KMS-11 (cell line): ENCODE measurements around the gene DUS1L.

Experiments used
- H2AFZ ChIP-seq: fragments of 200-600 bp; sonication (generic); 2 replicates; pipeline ENCODE4 v1.6.1; 2016; ENCODE audit warnings: antibody characterized with exemption, mixed run types, low read depth
- H3K27ac ChIP-seq: fragments of 200-600 bp; sonication (generic); 2 replicates; pipeline ENCODE4 v1.6.1; 2016; ENCODE audit warnings: mild to moderate bottlenecking, mixed run types
- H3K27me3 ChIP-seq: fragments of 200-600 bp; sonication (generic); 2 replicates; pipeline ENCODE4 v1.6.1; 2017; ENCODE audit warnings: mild to moderate bottlenecking, low read depth, mixed run types, moderate library complexity; ENCODE audit not compliant: insufficient read depth
- H3K36me3 ChIP-seq: fragments of 200-600 bp; sonication (generic); 2 replicates; pipeline ENCODE4 v1.6.1; 2017; ENCODE audit warnings: mild to moderate bottlenecking, mixed run types; ENCODE audit not compliant: insufficient read depth
- H3K4me1 ChIP-seq: fragments of 200-600 bp; sonication (generic); 2 replicates; pipeline ENCODE4 v1.6.1; 2016; ENCODE audit warnings: mild to moderate bottlenecking, low read depth, mixed run types; ENCODE audit not compliant: poor library complexity, severe bottlenecking
- H3K4me2 ChIP-seq: fragments of 200-600 bp; sonication (generic); 2 replicates; pipeline ENCODE4 v1.7.0; 2016; ENCODE audit warnings: mild to moderate bottlenecking, mixed run types
- H3K4me3 ChIP-seq: fragments of 200-600 bp; sonication (generic); IDR thresholded peaks from 2 replicates; pipeline ENCODE4 v1.6.1; 2017; ENCODE audit warnings: low read depth, low read length, mixed read lengths; ENCODE audit not compliant: insufficient read depth
- H3K79me2 ChIP-seq: fragments of 200-600 bp; sonication (generic); 2 replicates; pipeline ENCODE4 v1.6.1; 2016; ENCODE audit warnings: low read depth, mixed run types; ENCODE audit not compliant: insufficient read depth
- H3K9ac ChIP-seq: fragments of 200-600 bp; sonication (generic); 2 replicates; pipeline ENCODE4 v1.6.1; 2016; ENCODE audit warnings: mild to moderate bottlenecking, mixed run types
- H4K20me1 ChIP-seq: fragments of 200-600 bp; sonication (generic); 2 replicates; pipeline ENCODE4 v1.6.1; 2016; ENCODE audit warnings: mild to moderate bottlenecking, mixed run types; ENCODE audit not compliant: insufficient read depth
- TF ChIP-seq, protein P1 (sequence below): fragments of 200-600 bp; sonication (generic); conservative IDR thresholded peaks from 2 replicates; pipeline ENCODE4 v1.6.1; 2017; ENCODE audit warnings: low read depth, mild to moderate bottlenecking, antibody characterized with exemption, low read length, moderate library complexity, mixed read lengths

DUS1L gene

DNA sequence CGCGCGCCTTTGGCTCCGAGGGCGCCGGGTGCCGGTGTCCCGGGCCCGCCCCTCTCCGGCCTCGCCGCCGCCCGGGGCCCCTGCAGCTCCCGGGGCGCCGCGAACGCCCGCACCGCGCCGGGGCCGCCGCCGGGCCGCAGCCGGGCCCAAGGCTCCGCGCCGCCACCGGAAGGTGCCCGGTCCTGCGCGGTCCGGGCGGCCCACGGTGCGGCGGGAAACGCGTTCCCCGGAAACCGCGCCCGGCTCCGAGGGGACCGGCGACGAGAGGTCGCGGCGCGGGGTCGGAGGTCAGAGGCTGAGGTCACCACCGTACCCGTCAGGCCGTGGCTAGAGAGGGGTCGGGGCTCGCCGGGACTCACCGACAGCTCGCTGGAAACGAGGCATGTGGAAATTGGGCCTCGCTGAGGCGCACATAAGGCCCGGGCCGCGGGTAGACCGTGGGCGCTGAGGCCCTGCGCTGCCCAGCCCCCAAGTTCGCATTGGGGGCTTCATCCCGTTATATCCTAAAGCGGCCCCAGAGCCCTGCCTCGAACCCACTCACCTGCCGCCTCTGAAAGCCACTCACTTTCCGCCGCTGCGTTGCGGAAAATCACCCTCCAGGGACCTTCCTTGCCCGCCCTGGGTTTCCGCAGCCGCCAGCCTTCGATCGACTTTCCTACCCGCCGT is at the start of gene DUS1L:
Gene DUS1L, minus strand, starts transcription at position 167 of the 666 bp plus-strand sequence. CDS start 745 bp downstream, outside the sequence.
- H3K4me1 ChIP-seq: peaks cover 14% of the 10 kb centered on the region
- H3K79me2 ChIP-seq: peaks cover 13% of the 10 kb centered on the region
- peak within 1 kb of the TSS; percentile 62 for H2AFZ ChIP-seq
- peaks cover 6% of the 10 kb centered on the region for H3K36me3 ChIP-seq
- peak within 1 kb of the TSS; percentile 98 for H3K4me2 ChIP-seq
- H3K27me3 ChIP-seq: no peaks in the 10 kb centered on the region; the same call in 1 of the 2 replicates
- no peaks in the 10 kb centered on the region for H4K20me1 ChIP-seq
- TF ChIP-seq, protein P1, sequence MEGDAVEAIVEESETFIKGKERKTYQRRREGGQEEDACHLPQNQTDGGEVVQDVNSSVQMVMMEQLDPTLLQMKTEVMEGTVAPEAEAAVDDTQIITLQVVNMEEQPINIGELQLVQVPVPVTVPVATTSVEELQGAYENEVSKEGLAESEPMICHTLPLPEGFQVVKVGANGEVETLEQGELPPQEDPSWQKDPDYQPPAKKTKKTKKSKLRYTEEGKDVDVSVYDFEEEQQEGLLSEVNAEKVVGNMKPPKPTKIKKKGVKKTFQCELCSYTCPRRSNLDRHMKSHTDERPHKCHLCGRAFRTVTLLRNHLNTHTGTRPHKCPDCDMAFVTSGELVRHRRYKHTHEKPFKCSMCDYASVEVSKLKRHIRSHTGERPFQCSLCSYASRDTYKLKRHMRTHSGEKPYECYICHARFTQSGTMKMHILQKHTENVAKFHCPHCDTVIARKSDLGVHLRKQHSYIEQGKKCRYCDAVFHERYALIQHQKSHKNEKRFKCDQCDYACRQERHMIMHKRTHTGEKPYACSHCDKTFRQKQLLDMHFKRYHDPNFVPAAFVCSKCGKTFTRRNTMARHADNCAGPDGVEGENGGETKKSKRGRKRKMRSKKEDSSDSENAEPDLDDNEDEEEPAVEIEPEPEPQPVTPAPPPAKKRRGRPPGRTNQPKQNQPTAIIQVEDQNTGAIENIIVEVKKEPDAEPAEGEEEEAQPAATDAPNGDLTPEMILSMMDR: no peak
- H3K4me3 ChIP-seq: no peak within 1 kb of the TSS
- peak within 1 kb of the TSS; percentile 85 for H3K9ac ChIP-seq
- peak within 1 kb of the TSS; percentile 46 for H3K27ac ChIP-seq

DNA sequence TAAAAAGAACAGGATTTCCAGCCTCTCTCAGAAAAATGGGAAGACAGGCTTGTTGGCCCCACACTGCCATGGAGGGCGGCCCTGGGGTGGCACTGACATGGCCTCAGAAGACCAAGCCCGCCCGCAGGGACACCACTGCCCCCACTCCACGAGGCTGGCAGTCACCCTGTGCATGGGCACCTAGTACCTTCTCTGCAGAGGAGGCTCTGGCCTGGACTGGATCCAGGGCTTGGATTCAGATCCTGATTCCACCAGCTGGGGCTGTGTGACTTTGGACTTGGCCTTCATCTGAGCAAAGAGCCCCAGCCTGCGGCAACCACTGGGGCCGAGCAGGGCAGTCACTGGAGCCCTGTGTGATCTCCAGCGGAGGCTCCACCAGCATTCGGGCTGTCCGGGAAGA is 49.3 kb upstream of the DUS1L start:
- Histone ChIP-seq H3K36me3 (no peaks in the 10 kb centered on the region), H3K4me3 (no peak overlapping the region), H3K4me2 (no peak overlapping the region), H4K20me1 (no peaks in the 10 kb centered on the region), H3K27ac (no peak overlapping the region), H3K9ac (no peak overlapping the region), H3K4me1 (no peaks in the 10 kb centered on the region), H2AFZ (no peak overlapping the region), H3K27me3 (no peaks in the 10 kb centered on the region), H3K79me2 (no peaks in the 10 kb centered on the region)
- TF ChIP-seq, protein P1: no peak

DNA sequence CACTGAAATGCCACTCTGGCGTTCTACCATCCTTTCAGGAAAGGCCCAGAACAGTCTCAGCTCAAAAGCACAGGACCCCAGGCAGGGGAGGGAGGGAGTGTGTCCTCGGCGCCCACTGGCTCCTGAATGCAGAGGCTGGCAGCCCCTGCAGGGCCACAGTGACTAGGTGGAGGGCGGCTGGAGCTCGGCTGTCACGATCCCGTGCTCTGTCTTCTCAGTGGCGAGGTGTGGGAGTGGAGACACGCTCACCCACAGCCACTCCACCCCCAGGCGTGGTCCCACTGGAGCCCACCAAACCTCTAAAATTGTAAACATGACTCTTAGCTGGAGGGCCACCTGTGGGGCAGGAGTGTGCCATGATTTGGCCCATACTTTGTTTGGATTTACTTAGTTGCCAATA is 48.8 kb upstream of the DUS1L start:
- Histone ChIP-seq H3K4me3 (no peak overlapping the region), H3K4me1 (no peaks in the 10 kb centered on the region), H3K4me2 (no peak overlapping the region), H3K27me3 (no peaks in the 10 kb centered on the region), H3K27ac (no peak overlapping the region), H4K20me1 (no peaks in the 10 kb centered on the region), H2AFZ (no peak overlapping the region), H3K36me3 (no peaks in the 10 kb centered on the region), H3K79me2 (no peaks in the 10 kb centered on the region), H3K9ac (no peak overlapping the region)
- TF ChIP-seq, protein P1: no peak

DNA sequence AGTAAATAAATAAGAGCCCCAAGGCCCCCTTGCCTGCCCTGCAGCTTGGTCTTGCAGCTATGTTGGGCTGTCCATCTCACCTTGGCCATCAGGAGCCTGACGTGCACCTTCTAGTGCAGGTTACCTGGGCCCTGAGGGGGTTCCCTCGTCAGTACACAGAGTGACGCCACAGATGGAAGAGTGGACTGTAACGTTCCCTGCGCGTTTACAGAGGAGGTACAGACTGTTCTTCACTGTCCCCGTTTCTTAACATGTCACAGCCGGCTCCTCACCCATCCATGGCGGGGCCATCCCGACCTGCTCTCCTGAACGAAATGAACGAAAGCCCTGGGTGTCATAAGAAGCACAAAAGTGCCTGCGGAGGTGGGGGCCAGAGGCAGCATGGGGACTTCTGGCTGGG is 48.3 kb upstream of the DUS1L start:
- Histone ChIP-seq H3K27ac (no peak overlapping the region), H4K20me1 (no peaks in the 10 kb centered on the region), H3K4me2 (no peak overlapping the region), H3K4me3 (no peak overlapping the region), H3K27me3 (no peaks in the 10 kb centered on the region), H3K36me3 (no peaks in the 10 kb centered on the region), H3K79me2 (no peaks in the 10 kb centered on the region), H2AFZ (no peak overlapping the region), H3K9ac (no peak overlapping the region), H3K4me1 (no peaks in the 10 kb centered on the region)
- TF ChIP-seq, protein P1: no peak
